Activated CD4-positive, alpha-beta T cell treated with anti-CD3 and anti-CD28 coated beads for 1 hour (primary cell): ENCODE data around the gene SORCS2.

Source experiments
- DNase-seq: peaks from one replicate; pipeline ENCODE4 v3.0.0-alpha.2; 2020

SORCS2 gene

DNA sequence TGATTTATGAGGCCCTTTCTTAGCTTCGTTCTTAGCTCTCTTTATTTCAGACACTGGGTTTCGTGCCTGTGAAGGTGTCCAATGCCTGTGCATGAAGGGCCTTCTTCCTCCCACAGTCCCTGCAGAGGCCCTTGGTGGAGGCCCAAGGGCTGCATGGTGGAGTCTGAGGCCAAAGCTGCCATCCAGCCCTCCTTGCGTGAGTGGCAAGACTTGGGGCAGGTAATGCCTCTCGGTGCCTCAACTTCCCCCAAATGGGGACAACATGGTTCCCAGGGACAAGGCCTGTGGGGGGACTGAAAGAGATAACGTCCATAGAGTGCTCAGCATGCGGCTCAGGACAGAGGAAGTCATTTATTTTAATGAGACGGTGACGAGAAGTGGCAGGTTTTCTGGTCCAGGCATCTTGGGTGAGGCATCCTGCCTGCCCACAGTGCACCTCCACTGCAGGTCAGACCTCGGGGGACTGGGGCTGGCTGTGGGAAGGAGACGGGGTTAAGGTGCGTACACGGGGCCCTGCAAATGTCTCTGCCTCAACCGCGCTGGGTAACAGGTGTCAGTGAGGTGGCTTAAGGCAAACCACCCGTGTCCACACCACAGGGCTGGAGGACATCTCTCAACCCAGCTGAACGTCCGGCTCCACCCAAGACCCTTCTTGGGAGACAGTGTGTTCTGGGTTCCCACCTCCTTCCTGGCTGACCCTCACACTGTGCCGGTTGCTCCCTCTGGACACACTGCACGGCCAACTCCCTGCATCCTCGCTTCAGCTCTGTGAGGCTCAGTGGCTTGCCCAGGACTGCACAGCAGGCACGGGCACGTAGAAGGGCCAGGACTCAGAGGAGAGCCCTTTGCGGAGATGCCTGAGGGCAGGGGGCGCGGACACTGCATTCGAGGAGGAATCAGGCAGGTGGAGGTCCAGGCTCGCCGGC lies 191.9 kb downstream of the SORCS2 start:
- no peak for DNase-seq

DNA sequence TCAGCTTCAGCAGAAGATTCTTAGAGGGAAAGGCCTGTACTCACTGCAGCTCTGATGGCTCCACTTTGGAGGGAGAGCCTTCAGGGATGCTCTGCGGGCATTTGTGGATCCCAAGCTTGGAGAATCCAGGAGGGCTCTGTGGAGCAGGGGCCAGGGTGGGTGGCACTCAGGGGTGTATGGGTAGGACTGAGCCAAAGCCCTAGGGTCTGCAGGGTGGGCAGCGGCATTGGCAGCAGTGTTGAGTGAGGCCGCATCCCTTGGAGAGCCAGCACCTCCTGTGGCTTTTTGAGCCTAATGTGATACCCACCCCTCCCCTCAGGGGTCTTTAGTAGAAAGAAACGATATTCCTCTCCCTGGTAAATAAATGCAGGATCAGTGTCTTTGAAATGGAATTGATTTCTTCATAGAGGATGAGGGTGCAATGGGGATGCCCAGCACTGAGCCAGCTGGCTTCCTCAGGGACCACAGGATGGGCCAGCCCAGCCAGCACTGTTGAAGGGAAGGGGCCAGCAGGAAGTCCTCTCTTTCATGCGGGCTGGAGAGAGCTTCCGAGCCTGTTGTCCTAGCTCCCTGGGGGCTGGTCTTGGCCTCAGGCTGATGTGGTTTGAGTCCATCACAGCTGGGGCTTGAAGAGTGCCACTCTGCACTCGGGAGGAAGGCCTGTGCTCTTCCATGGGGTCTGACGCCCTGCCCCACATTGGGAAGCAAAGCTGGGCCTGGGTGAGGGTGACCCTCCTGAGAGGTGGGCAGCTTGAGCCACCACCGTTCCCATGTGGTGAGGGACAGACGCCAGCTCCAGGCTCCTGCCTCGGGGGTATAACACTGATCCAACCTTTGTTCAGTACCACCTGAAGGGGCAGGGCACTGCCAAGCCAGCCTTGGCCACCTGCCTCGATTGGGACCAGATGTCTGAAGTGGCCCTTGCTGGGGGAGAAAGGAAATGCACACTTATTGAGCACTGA lies 192.9 kb downstream of the SORCS2 start:
- DNase-seq: no peak

DNA sequence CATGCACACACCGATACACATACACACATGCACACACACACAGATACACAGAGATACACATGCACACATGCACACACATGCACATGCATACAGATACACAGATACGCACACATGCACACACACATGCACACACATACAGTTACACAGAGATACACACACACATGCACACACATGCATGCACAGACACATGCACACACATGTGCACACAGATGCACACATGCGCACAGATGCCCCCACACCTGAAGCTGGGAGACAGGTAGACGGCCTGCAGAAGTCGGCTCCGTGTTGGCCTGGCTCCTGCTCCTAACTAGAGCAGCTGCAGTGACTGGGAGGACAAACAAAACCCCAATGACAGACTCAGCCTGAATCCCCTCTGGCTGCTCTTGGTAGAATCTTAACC lies 195.6 kb downstream of the SORCS2 start:
- DNase-seq: no peak

DNA sequence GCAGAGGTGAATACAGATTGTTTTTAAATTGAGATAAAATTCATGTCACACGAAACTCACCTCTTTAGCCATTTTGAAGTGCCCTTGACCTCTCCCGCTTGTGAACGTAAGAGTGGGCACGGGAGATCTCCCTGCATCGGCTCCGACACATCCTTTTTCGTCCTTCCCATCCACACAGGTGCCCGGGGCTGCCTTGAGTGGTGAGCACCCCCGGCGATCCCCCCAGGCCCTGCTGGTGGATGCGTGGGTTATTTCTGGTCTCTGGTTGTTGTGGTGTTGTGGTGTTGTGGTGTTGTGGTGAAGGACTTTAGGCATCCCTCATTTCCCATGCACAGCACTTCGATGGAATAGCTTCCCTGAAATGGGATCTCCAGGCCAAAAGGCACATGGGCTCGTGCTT lies 196.3 kb downstream of the SORCS2 start:
- no peak for DNase-seq

DNA sequence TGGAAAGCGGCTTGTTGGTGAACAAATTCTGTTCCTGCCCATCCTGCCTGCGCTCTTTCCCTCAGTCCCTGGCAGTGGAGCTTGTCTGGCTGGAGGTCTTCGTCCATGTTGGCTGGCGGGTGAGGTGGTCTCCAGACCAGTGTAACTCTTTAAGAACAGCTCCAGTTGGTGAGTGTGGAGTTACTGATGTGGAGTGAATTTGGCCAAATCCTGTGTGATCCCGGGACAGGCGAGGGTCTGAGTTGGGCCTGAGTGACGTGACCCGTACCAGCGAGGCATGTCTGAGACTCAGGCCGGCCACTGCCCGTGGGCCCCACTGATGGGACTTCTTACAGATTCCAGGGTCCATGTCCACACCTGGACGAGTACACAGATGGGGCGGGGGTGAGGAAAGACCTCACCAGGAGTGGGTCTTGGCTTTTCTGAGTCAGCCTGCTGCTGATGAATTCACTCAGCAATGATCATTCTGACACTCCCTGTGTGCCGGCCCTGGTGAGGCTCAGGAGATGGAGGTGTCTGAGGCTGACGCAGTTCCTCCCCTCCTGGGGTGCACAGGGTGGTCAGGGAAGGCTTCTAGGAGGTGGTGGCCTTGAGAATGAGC lies 196.9 kb downstream of the SORCS2 start:
- peak; percentile 5 for DNase-seq

DNA sequence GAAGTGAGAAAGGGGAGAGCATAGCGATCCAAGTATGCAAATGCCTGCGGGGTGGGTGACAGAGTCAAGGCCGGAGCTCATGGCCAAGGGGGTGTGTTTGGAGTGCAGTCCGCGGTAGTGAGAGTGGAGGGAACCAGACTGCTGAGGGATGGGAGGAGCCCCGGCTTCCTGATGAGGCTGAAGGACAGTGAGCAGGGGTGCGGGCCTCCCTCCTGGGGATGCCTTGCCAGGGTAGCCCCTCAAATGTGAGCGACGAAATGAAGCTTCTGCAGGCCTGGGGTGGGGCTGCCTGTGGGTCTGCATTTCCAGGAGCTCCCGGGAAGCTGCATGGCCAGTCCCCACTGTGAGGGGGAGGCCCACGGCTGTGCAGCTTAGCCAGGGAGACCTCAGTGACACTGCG lies 197.4 kb downstream of the SORCS2 start:
- DNase-seq: peak; percentile 2

DNA sequence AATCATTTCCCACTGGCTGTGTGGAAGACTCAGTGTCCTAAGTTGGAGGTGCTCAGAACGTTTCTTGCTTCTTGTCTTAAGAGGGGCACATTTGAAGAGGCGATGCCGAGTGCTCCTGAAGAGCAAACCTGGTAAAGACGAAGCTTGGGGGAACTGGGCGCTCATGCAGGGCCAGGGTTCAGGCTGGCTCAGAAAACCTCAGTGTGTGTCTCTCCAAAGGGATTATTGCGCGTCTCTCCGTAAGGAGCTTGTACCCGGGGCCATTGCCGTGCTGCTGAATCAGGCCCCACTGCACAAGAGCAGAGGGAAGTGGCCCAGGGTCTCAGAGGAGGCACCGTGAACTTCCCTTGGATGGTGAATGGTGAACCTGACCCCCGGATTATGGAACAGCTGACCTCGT lies 198.0 kb downstream of the SORCS2 start:
- peak; percentile 1 for DNase-seq

DNA sequence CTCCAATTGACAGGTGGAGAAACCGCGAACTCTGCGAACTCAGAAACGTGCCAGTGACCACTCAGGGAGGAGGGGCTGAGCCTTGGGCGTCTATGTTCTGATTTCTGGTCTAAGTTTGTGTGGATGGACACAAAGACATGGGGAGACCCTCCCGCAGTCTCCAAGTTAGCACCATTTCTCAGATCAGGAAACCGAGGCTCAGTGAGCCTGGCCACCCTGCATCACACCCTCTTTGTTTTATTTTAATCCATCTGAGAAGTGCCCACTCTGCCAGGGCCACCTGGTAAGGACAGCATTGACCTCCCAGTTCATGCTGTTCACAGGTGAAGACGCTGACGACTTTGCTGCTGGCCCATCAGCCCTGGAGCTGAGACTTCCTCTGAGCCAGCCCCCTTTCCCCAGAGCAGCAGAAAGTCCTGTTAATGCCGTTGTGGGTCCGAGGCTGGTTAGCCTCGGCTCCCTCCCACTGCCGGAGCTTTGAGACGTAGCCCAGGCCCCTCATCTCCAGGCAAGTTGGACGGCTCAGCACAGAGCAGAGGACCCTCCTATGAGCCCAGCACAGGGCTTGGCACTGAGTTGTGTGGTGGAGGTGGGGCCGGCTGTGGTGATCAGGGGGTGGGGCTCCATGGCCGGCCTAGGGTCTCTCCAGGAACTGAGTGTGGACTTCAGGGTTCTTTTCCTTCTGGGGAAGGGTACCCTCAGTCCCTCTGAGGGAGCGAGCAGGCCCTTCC lies 198.7 kb downstream of the SORCS2 start:
- peak; percentile 5 for DNase-seq

DNA sequence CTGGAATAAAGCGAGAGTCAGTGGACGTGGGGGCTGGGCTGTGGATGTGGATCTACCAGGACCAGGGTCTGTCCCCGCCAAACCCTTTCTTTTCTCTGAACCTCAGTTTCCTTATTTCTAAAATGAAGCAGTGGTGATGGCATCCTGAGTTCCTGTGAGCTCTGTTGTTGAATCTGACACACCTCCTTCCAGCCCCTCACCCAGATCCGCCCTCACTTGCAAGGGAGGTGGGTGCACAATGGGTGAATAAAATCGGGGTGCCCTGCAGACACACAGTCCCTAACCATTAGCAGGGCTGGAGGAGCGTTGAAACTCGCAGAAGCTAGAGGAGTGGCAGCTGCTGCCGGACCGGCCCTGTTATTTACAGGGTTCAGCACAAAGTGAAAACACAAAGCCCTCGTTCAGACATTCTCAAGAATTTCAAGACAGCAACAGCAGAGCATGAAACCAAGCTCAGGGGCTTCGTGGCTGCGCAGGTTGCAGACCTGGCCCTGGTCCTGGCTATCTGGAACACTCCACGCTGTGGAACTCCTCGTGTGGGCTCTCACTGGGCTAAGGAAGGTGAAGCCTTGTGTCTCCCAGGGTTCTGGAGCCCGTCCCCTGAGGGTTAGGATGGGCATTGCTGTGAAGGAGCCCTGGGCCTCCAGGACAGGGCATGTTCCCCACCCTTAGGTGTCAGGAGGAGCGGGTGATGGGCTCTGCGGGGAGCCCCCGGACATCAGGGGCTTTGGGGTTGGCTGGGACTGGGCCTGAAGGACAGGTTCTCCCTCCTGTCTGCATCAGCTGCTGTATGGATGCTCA lies 199.5 kb downstream of the SORCS2 start:
- no peak for DNase-seq

DNA sequence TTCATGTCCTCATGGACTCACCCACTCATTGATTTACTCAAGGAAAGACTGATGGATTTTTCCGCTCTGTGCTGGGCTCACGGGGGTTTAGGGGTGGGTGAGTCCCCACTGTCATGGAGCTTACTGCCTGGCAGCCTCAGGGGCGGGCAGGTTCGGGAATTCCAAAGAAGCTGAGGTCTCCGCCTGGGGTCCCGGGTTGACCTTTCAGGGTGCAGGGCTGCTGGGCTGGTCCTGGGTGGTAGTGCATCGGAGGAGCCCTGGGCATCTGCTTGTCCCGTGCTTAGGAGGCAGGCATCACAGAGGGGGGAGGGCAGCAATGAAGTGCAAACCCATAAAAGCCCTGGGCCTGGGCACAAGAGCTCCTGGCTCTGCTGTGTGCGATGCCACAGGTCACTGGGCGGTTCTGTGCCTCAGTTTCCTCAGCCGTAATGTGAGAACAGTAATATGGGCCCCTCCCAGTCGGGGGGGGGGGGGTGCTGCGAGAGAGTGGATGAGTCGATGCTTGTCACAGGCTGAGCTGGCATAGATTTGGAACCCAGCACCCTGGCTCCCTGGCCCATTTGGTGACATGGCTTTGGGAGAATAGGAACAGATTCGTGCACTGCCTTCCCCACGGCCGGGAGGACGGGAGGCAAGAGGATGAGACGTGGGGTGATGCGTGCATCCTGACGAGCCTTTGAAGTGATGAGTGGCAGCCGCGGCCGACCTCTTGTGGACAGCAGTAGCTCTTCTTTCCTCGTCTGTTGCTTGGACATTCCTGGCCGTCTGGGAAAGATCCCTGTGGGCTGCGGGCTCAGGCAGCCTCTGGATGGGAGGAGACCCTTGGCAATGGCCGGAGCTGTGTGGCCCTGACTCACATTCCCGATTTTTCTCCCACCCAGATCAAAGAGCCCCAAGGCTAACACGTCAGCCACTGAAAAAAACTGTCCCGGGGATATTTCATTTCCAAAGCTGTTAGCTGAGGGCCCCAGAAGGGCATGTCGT lies 200.4 kb downstream of the SORCS2 start:
- no peak for DNase-seq

DNA sequence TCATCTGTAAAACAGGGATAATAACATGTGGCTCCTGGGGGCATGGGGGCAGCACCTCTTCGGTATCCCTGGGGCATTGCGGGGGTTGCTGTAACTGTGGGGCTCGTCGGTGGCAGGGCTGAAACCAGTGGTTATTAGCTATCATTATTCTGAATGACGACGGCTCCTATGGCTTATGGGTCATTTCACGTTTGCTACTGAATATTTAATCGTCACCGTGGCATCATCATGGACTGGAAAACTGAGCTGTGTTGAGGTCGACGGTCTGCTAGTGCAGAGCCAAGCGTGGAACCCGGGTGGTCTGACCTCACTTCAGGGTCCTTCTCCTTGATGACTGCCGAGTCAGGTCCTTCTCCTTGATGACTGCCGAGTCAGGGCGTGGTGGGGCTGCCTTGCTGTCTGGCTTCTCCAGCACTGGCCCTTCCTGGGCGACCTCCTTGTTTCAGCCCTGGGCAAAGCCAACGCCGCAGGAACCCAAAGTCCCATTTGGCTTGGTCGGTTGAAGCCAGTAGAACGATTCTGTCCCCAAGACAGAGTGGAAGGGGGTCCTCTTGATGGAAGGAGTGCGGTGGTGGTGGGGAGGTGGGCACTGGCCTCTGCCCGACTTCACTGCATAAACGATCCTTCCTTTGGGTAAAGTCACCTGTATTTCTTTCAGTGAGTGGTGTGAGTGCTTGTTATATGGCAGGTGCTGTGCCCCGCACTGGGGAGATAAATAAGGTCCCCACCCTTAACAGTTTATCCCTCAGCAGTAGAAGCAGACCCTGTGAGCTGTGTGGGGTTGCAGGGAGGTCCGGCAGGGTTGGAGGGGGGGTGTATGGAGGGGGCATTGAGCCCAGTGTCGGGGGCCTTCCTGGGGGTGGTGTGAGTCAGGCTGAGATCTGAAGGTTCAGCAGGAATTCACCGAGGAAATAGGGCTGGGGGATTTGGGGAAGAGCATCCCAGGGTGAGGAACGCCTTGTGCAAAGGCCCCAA lies 201.6 kb downstream of the SORCS2 start:
- no peak for DNase-seq

DNA sequence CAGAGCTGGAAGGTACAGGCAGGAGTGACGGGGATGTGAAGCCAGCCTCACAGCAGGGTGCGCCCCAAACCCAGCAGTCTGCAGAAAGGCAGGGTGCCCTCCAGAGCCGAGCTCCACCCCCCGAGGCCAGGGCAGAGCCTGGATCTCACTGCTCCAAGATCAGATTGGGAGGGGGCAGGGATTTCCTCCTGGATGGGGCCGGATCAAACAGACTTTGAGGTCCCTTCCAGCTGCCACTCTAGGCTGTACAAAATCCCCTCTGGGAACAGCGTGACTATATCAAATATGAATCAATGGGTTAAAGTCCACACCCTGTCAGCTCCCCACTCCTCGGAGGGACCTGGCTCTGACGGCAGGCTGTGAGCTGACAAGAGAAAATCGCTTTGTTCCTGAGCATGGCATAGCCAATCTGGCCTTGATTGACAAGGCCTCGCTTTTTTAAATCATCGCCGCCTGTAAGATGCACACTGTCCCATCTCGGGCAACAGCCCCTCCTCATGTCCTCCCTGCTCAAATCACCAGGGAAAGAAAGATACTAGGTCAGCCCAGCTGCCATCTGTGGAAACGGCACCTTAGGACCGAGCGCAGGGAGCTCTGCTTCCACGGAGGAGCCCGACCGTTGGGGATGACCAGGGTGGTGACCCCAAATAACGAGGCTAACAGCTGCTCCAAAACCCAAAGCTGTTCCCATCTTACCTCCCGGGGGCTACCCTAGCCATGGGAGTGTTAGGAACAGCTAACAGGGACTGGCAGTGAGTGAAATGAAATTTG lies 202.5 kb downstream of the SORCS2 start:
- DNase-seq: no peak

DNA sequence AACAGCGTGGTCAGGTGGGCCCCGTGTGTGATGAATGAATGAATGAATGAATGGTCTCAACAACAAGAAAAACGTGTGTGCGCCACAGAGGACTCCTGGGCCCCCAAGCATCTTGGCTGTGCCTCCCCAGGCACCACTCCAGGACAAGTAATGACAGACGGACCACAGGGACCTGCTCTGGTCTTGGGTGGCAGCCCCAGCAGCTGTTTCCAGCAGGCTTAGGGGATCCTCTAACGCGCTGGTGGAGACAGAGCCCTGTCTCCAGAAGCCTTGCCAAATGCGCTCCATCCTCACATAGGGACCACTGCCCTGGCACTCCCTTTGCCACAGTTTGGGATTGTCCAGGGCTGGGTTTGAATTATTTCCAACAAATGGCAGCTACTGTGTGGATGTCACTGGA lies 203.3 kb downstream of the SORCS2 start:
- no peak for DNase-seq

DNA sequence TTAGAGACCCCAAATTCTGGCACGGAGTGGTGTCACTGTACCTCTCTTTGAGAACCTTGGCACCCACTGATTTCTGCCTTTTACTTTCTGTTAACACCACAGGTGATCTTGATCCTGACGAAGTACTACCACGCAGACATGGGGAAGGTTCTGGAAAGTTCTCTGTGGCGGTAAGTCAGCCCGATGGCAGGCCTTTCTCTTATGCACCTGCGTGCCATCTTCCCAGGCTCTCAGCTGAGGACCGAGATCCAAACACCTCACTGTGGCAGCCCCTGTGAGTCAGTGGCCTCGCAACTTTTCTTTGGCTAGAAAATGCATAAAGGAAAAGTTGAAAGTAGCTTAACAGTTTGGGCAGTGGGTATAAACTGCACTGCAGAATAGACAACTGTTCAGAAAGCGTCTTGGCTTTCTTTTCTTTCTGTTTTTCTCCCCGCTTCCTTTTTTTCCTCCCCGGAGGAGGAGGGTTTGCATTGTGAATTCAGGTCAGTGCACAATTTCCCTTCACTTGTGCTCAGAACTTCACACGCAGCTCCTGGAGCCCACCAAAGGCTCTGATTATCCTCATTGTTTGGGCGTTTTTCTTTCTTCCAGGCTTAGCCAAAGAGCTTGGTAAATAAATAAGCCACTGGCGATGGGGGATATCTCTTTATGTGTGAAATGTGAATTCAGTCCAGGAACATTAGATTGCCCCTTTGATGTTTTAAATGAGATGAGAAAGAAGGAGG lies 204.0 kb downstream of the SORCS2 start:
- no peak for DNase-seq

DNA sequence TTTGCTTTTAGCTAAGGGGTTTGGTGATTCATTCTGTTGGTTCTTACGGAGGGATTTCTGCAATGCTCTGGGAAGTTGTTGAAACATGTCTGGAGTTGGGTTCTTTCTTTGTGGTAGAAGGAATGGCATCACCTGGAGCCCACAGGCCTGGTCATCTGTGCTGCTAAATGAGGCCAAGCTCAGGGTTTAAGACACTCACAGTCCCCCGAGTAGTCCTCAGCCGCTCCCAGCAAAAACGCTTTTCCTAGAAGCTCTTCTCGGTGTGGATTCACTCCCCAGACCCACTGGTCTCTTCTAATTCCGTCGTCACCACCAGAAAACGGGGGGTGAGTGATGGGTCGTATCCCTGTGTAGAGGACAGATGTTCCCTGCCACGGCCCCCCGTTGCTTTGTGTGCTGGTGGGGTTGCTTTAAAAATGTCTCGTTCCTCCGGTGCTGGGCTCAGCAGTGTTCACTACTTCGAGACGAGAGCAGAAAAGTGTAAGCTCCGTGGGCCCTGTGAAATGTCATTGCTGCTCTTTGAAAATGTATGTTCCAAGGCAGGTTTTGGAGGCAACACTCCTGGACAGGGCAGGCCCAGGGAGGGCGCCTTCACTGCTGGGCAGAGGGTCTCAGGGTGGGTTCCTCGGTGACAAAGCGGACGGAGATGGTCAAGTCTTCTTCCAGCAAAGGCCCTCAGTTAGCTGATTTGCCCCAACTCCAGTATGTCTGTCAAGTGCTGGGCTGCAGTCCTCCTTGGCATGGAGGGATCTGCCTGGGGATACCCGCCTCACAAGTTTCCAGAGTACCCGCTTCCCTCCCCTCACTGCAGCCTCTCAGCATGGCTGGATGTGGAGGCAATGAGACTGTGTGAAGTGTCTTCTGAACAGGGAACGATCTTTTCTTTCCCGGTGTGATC lies 205.1 kb downstream of the SORCS2 start:
- peak; percentile 6 for DNase-seq

DNA sequence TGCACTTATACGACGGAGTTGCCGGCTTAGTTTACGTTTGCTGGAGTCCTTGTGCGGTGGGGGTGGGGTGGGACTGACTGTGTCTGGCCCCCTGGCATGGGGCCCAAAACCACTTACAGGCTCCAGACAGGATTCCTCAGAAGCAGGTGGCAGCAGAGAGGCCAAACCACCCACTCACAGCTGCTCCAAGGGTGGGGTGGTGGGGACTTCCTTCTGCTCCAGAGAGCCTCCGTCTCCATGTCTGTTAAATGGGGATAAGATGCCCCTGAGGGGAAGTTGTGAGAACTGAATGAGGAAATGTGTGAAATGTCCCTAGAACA lies 205.7 kb downstream of the SORCS2 start:
- no peak for DNase-seq
